GM10266 (cell line): Measurements from ENCODE around the gene B3GAT3.
"Not testable (repeated sequence)": the region's sequence is repeated elsewhere in the genome, so short reads cannot be mapped to it uniquely, and the experiment has no call there.

Source experiments
- DNase-seq: peaks from one replicate; pipeline ENCODE4 v3.0.0; 2012; ENCODE audit errors: extremely low spot score
- CTCF ChIP-seq: IDR thresholded peaks from 2 replicates; pipeline ENCODE4 v1.5.1; 2012; ENCODE audit warnings: mild to moderate bottlenecking, low read depth; ENCODE audit not compliant: control insufficient read depth, insufficient read depth; ENCODE audit errors: missing control alignments

The B3GAT3 gene

GRCh38 chr11:62632492-62632891 lies 10.7 kb upstream of the B3GAT3 start:
- no peak for TF ChIP-seq CTCF
- DNase-seq, result no peak

- no peak for TF ChIP-seq CTCF
- DNase-seq, result no peak
Observed at GRCh38 chr11:62627713-62628112, 5.9 kb upstream of the B3GAT3 start.

GRCh38 chr11:62622476-62623089 lies 797 bp upstream of the B3GAT3 start:
- no peak for DNase-seq
- no peak for TF ChIP-seq CTCF

- no peak for DNase-seq
- TF ChIP-seq CTCF, result no peak
Observed at GRCh38 chr11:62621027-62621566, 689 bp downstream of the B3GAT3 start.

- DNase-seq, result not testable (repeated sequence)
Observed at GRCh38 chr11:62616957-62617356, 4.8 kb downstream of the B3GAT3 start.

GRCh38 chr11:62615521-62615920 lies 6.3 kb downstream of the B3GAT3 start:
- DNase-seq, result no peak
- no peak for TF ChIP-seq CTCF

- DNase-seq, result no peak
- no peak for TF ChIP-seq CTCF
Observed at GRCh38 chr11:62614275-62614674, 7.5 kb downstream of the B3GAT3 start.
